ENCODE measurements around the gene C1orf174.

C1orf174 gene

DNA sequence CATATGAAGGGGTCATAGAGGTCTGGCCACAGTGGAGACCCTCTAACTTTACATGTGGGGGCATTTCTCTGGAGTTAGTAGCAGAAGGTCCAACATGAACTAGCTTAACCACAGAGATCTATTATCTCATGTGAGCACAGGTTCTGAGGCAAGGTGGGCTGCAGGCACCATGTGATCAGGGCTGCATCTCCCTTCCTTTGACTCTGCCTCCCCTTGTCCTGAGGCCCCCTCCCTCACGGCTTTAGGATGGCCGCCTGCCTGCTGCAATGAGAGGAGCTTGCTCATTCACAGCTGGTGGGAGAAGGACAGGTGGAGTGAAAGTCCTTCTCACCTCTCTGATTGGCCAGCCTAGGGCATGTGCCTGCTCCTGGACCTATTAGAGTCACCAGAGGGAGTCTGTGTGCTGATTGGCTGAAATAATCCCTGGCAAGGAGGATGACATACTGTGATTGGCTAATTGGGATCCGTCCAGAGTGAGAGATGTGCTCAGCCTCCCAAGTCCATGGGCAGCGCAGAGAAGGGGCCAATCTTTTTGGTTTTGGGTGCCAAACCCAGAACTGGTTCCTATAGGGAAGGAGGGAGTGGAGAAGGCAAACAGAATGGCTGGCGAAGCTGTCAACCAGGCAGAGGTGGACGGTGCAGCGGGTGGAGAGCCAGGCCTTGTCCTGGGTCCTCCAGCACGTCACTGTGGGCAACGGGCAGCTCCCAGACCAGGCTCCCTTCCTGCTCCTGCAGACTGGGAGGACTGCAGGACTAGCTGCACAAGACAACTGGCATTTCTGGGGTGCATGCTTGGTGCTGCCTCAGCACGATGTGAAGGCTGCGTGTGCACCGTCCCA lies 39.4 kb upstream of the C1orf174 start:
- no peaks in the 10 kb centered on the region for H3K4me1 ChIP-seq (ENCODE audit: low read length)
- H3K4me2 ChIP-seq (ENCODE audit: low read depth, low read length) = no peak overlapping the region
- TF ChIP-seq CTCF (IDR thresholded peaks at IDR 0.05; ENCODE audit: low read length) (no peak), EZH2phosphoT487 (IDR thresholded peaks at IDR 0.05; ENCODE audit: low read length) (no peak), EZH2 (optimal IDR thresholded peaks at IDR 0.05; ENCODE audit: low read depth, low read length) (no peak)
- no peak for DNase-seq
- no peak overlapping the region for H3K4me3 ChIP-seq (ENCODE audit: low read length)
- no peaks in the 10 kb centered on the region for H3F3A ChIP-seq (ENCODE audit: insufficient read depth, low read length)
- no peaks in the 10 kb centered on the region for H3K79me2 ChIP-seq (ENCODE audit: low read length)
- no peak overlapping the region for H3K9ac ChIP-seq (ENCODE audit: low read length)
- no peaks in the 10 kb centered on the region for H4K20me1 ChIP-seq (ENCODE audit: insufficient read depth, low read length)
- H3K36me3 ChIP-seq (replicated peaks; ENCODE audit: insufficient read depth, low read length) = no peaks in the 10 kb centered on the region
- H3K9me3 ChIP-seq (replicated peaks; ENCODE audit: insufficient read depth, low read length) = no peaks in the 10 kb centered on the region
- no peak overlapping the region for H2AFZ ChIP-seq (ENCODE audit: low read length)
- H3K9me2 ChIP-seq (replicated peaks; ENCODE audit: insufficient read depth, low read length) = no peaks in the 10 kb centered on the region
- H3K27ac ChIP-seq (ENCODE audit: low read length) = no peak overlapping the region
- H3K27me3 ChIP-seq (replicated peaks; ENCODE audit: insufficient read depth, low read length) = peaks cover 90% of the 10 kb centered on the region

DNA sequence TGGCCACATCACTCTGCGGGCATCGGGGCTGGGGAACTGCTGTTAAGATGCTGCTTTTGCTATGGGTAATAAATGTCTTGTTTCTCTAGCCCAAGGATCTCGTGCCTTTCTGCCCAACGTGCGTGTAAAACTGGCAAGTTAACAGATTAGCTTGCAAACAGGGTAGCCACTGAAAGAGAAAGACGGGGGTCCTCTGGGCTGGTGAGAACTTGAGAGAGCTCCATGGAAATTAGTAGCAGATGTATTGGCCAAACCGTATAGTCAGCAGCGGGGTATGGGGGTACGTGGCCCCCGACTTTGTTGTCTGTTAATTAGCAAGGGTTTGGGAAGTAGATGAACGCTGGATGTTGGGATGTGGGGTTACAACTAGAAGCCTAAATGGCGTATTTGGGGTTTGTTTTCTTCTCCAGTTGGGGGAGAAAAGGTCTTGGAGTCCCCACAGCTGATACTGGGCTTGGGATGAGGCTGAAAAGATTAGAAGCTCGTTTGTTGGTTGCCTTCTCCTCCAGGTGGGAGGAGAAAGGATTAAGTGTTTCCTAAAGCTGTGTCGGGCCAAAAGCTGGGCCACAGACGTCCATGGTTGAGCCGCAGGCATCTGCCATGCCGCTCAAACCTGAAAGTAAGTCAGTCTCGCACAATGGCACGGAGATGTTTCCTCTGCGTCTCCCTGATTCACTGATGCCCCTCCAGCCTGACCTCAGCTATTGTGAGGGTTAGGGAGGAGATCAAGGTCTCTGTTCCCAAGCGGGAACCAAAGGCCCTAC lies 32.3 kb upstream of the C1orf174 start:
- Histone ChIP-seq H3K27me3 (replicated peaks; ENCODE audit: insufficient read depth, low read length) (peaks cover 60% of the 10 kb centered on the region), H4K20me1 (ENCODE audit: insufficient read depth, low read length) (no peaks in the 10 kb centered on the region), H3K9me2 (replicated peaks; ENCODE audit: insufficient read depth, low read length) (no peaks in the 10 kb centered on the region), H3K79me2 (ENCODE audit: low read length) (no peaks in the 10 kb centered on the region), H3F3A (ENCODE audit: insufficient read depth, low read length) (no peaks in the 10 kb centered on the region), H3K4me2 (ENCODE audit: low read depth, low read length) (no peak overlapping the region), H3K36me3 (replicated peaks; ENCODE audit: insufficient read depth, low read length) (no peaks in the 10 kb centered on the region), H3K4me1 (ENCODE audit: low read length) (no peaks in the 10 kb centered on the region), H3K27ac (ENCODE audit: low read length) (no peak overlapping the region), H3K9ac (ENCODE audit: low read length) (no peak overlapping the region), H3K4me3 (ENCODE audit: low read length) (no peak overlapping the region), H3K9me3 (replicated peaks; ENCODE audit: insufficient read depth, low read length) (no peaks in the 10 kb centered on the region), H2AFZ (ENCODE audit: low read length) (no peak overlapping the region)
- DNase-seq = no peak
- TF ChIP-seq CTCF (IDR thresholded peaks at IDR 0.05; ENCODE audit: low read length) (no peak), EZH2 (optimal IDR thresholded peaks at IDR 0.05; ENCODE audit: low read depth, low read length) (peak; percentile 49)

- no peak overlapping the region for H3K27ac ChIP-seq (ENCODE audit: low read length)
- TF ChIP-seq EZH2phosphoT487 (IDR thresholded peaks at IDR 0.05; ENCODE audit: low read length) (no peak), CTCF (IDR thresholded peaks at IDR 0.05; ENCODE audit: low read length) (no peak), EZH2 (optimal IDR thresholded peaks at IDR 0.05; ENCODE audit: low read depth, low read length) (no peak)
Measured at GRCh38 chr1:3931007-3931912, 31.2 kb upstream of the C1orf174 start.

More at GRCh38 chr1:3931007-3931912, 31.2 kb upstream of the C1orf174 start:
- no peak for DNase-seq
- peaks cover 65% of the 10 kb centered on the region for H3K27me3 ChIP-seq (replicated peaks; ENCODE audit: insufficient read depth, low read length)
- H3K9me3 ChIP-seq (replicated peaks; ENCODE audit: insufficient read depth, low read length) = no peaks in the 10 kb centered on the region
- H3K4me3 ChIP-seq (ENCODE audit: low read length) = no peak overlapping the region
- no peaks in the 10 kb centered on the region for H4K20me1 ChIP-seq (ENCODE audit: insufficient read depth, low read length)
- no peak overlapping the region for H3K9ac ChIP-seq (ENCODE audit: low read length)
- no peaks in the 10 kb centered on the region for H3K79me2 ChIP-seq (ENCODE audit: low read length)
- no peaks in the 10 kb centered on the region for H3K4me1 ChIP-seq (ENCODE audit: low read length)
- no peaks in the 10 kb centered on the region for H3K36me3 ChIP-seq (replicated peaks; ENCODE audit: insufficient read depth, low read length)
- no peak overlapping the region for H2AFZ ChIP-seq (ENCODE audit: low read length)
- no peak overlapping the region for H3K4me2 ChIP-seq (ENCODE audit: low read depth, low read length)
- H3F3A ChIP-seq (ENCODE audit: insufficient read depth, low read length) = no peaks in the 10 kb centered on the region
- H3K9me2 ChIP-seq (replicated peaks; ENCODE audit: insufficient read depth, low read length) = no peaks in the 10 kb centered on the region

Measured in MM.1S (cell line).